A673 (cell line): Measurements from ENCODE around the gene KBTBD12. TPM values are rescaled to one million over a fixed set of nuclear protein-coding genes. Genes with fewer than 3 reads are reported as not detected.

Experiments
- BruUV-seq: library from RNA; stranded (reverse); fragments of 400-500 nt; replicated peaks from 2 replicates; lab custom pipeline; 2021; lab: Mats Ljungman, UMichigan
- CTCF ChIA-PET: fragments of 300-600 bp; sonication (Branson Sonifier 250); formaldehyde crosslinking; loops from one replicate; lab custom pipeline; 2022; ENCODE audit warnings: antibody characterized with exemption; lab: Charles Lee
- POLR2A ChIA-PET: fragments of 300-600 bp; sonication (Branson Sonifier 250); formaldehyde crosslinking; loops from one replicate; lab custom pipeline; 2022; ENCODE audit warnings: antibody characterized with exemption; ENCODE audit not compliant: low non-redundant PET; lab: Charles Lee
- DNase-seq: peaks from one replicate; pipeline ENCODE4 v3.0.0-alpha.2; 2015; ENCODE audit warnings: low spot score
- H3K27ac ChIP-seq: fragments of 200-600 bp; sonication (generic); 2 replicates; pipeline ENCODE4 v1.5.1; 2016; ENCODE audit warnings: mixed run types, low read depth, mild to moderate bottlenecking, mixed read lengths, antibody characterized with exemption, low read length; ENCODE audit not compliant: poor library complexity, severe bottlenecking
- H3K27me3 ChIP-seq: fragments of 200-600 bp; sonication (generic); replicated peaks from 2 replicates; pipeline ENCODE4 v1.6.1; 2017; ENCODE audit warnings: mixed run types, low read depth, mild to moderate bottlenecking, mixed read lengths, antibody characterized with exemption, low read length; ENCODE audit not compliant: insufficient read depth, poor library complexity
- H3K36me3 ChIP-seq: fragments of 200-600 bp; sonication (generic); 2 replicates; pipeline ENCODE4 v1.6.1; 2016; ENCODE audit warnings: mixed run types, mild to moderate bottlenecking, mixed read lengths, antibody characterized with exemption, low read length; ENCODE audit not compliant: insufficient read depth, poor library complexity, severe bottlenecking
- H3K4me1 ChIP-seq: fragments of 200-600 bp; sonication (generic); 2 replicates; pipeline ENCODE4 v1.6.1; 2017; ENCODE audit warnings: mixed run types, mild to moderate bottlenecking, mixed read lengths, antibody characterized with exemption, low read length; ENCODE audit not compliant: insufficient read depth, poor library complexity, severe bottlenecking
- H3K4me3 ChIP-seq: fragments of 200-600 bp; sonication (generic); 2 replicates; pipeline ENCODE4 v1.5.1; 2016; ENCODE audit warnings: low read depth, mixed run types, mild to moderate bottlenecking, mixed read lengths, low read length; ENCODE audit not compliant: poor library complexity, severe bottlenecking
- H3K9me3 ChIP-seq: fragments of 200-600 bp; sonication (generic); 2 replicates; pipeline ENCODE4 v1.6.1; 2016; ENCODE audit warnings: mixed run types, low read depth, mild to moderate bottlenecking, mixed read lengths, antibody characterized with exemption, low read length; ENCODE audit not compliant: poor library complexity, severe bottlenecking
- EZH2 ChIP-seq: fragments of 200-600 bp; sonication (generic); IDR thresholded peaks from 2 replicates; pipeline ENCODE4 v1.6.1; 2017; ENCODE audit warnings: borderline replicate concordance, low read depth, mild to moderate bottlenecking, mixed read lengths, antibody characterized with exemption, low read length; ENCODE audit not compliant: poor library complexity, severe bottlenecking
- intact Hi-C: fragments of 100-400 bp; cut with micrococcal nuclease; formaldehyde crosslinking; loops from one replicate; pipeline ENCODE4 v1.10.0; 2022; ENCODE audit not compliant: unreplicated experiment
- total RNA-seq: library from RNA; stranded (reverse); gene quantifications from 2 replicates; pipeline ENCODE4 v1.2.3, GENCODE V29; 2021
- TF ChIP-seq, protein P1 (sequence below): fragments of 300-800, 200-600 bp; sonication (generic); conservative IDR thresholded peaks from 2 replicates; pipeline ENCODE4 v1.5.1; 2017; ENCODE audit warnings: low read depth, mild to moderate bottlenecking, antibody characterized with exemption, low read length, moderate library complexity, mixed read lengths

KBTBD12 gene
- total RNA-seq, 1 experiment from 2014 or later, result not detected

DNA sequence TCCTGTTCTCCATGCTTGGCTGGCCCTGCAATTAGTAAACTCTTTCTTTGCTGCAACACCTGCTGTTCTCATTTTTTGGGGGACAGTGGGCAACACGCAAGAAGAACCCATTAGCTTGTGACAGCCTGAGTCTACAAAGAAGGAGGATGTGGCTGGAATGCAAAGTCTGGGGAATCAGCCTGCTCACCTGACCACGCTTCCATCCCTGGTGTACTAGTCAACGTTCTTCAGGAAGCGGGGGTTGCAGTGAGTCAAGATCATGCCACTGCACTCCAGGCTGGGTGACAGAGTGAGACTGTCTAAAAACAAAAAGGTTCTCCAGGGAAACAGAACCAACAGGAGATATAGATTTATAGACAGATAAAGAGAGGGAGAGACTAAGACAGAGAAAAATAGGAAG, 27.7 kb upstream of the KBTBD12 start:
- Histone ChIP-seq H3K4me3 (no peak overlapping the region), H3K27ac (no peak overlapping the region), H3K4me1 (no peaks in the 10 kb centered on the region), H3K27me3 (peaks cover 4% of the 10 kb centered on the region), H3K9me3 (no peaks in the 10 kb centered on the region), H3K36me3 (no peaks in the 10 kb centered on the region)
- POLR2A ChIA-PET, result no interaction called here
- TF ChIP-seq, protein P1, sequence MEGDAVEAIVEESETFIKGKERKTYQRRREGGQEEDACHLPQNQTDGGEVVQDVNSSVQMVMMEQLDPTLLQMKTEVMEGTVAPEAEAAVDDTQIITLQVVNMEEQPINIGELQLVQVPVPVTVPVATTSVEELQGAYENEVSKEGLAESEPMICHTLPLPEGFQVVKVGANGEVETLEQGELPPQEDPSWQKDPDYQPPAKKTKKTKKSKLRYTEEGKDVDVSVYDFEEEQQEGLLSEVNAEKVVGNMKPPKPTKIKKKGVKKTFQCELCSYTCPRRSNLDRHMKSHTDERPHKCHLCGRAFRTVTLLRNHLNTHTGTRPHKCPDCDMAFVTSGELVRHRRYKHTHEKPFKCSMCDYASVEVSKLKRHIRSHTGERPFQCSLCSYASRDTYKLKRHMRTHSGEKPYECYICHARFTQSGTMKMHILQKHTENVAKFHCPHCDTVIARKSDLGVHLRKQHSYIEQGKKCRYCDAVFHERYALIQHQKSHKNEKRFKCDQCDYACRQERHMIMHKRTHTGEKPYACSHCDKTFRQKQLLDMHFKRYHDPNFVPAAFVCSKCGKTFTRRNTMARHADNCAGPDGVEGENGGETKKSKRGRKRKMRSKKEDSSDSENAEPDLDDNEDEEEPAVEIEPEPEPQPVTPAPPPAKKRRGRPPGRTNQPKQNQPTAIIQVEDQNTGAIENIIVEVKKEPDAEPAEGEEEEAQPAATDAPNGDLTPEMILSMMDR, result no peak
- no peak for TF ChIP-seq EZH2
- DNase-seq, result no peak
- no TSS peak for BruUV-seq
- intact Hi-C loops, result no loop called here
- CTCF ChIA-PET, result no interaction called here

DNA sequence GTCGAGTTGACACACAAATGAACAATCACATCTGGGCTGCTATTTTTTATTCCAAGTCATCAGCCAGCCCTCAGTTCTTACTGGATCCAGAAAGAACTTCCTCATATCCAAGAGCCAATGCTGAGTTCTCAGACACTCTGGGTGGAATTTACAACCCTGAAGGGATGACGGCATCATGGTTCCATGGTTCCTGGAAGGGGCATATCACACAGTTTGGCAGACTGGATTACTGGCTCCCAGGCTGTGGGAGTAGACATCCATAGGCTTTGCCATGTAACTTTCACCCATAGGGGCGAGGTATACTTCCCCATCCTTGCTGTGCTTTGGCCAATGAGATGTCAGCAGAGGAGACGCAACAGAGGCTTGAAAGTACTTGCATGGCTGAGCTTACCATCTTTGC, 26.9 kb upstream of the KBTBD12 start:
- Histone ChIP-seq H3K9me3 (no peaks in the 10 kb centered on the region), H3K4me1 (no peaks in the 10 kb centered on the region), H3K4me3 (no peak overlapping the region), H3K27ac (no peak overlapping the region), H3K27me3 (peaks cover 4% of the 10 kb centered on the region), H3K36me3 (no peaks in the 10 kb centered on the region)
- BruUV-seq, result no TSS peak
- no peak for TF ChIP-seq EZH2
- TF ChIP-seq, protein P1, result no peak
- DNase-seq, result no peak
- ChIA-PET CTCF (no interaction called here), POLR2A (no interaction called here)
- intact Hi-C loops, result no loop called here

DNA sequence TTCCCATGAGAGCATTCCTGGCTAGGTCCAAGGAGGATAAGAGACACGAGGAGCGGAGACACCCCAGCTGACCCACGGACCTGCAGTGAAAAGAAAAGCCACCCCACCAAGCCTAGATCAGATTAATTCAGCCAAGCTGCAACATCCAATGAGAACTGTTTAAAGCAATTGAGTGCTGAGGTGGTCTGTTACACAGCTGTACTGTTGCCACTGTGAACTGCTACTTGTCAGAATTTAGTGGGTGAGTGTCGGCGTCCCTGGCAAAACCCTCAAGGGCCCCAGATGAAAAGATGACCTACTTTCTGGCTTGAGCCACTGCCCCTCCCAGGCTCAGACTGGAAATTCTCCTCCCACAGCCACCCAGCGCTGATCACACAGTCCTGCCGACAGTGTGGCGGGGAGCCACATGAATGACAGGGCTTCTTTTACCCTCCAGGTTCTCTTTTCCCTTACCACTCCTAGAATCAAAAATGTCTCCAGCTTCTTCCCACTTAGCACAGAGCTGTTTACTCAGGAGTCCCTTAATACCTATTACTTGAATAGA, 26.4 kb upstream of the KBTBD12 start:
- H3K27ac ChIP-seq, result no peak overlapping the region
- CTCF ChIA-PET, result no interaction called here

More for the DNA sequence above, 26.4 kb upstream of the KBTBD12 start:
- BruUV-seq, result no TSS peak
- H3K9me3 ChIP-seq, result no peaks in the 10 kb centered on the region
- POLR2A ChIA-PET, result no interaction called here
- no peak for DNase-seq
- intact Hi-C loops, result no loop called here
- H3K36me3 ChIP-seq, result no peaks in the 10 kb centered on the region
- H3K4me3 ChIP-seq, result no peak overlapping the region
- no peak for TF ChIP-seq EZH2
- TF ChIP-seq, protein P1, result no peak
- H3K4me1 ChIP-seq, result no peaks in the 10 kb centered on the region
- H3K27me3 ChIP-seq, result peaks cover 4% of the 10 kb centered on the region
